T-helper 17 cell (primary cell): ENCODE results near the gene ZNF138. TPM values are rescaled to one million over a fixed set of nuclear protein-coding genes. Genes with fewer than 3 reads are reported as not detected.

Experiments
- ATAC-seq: fragments of 150-1000 bp; cut with Tn5 transposase; 2 replicates; pipeline ENCODE4 v1.10.0; 2021; ENCODE audit warnings: mild to moderate bottlenecking, moderate library complexity
- DNase-seq, 3 donors: peaks; one replicate each; pipeline versions ENCODE4 v3.0.0 to v3.0.0-alpha.2; 2020 to 2021
- H3K9me3 ChIP-seq: one replicate; pipeline ENCODE4 v1.7.0; 2013; ENCODE audit warnings: low read length, mild to moderate bottlenecking; ENCODE audit not compliant: control insufficient read depth, poor library complexity, severe bottlenecking
- H3K27ac Mint-ChIP-seq: one replicate; pipeline ENCODE4 v1.8.0; 2022; ENCODE audit warnings: mild to moderate bottlenecking, moderate library complexity, mixed read lengths
- H3K27me3 Mint-ChIP-seq: one replicate; pipeline ENCODE4 v1.8.0; 2022; ENCODE audit warnings: mixed read lengths
- H3K36me3 Mint-ChIP-seq: one replicate; pipeline ENCODE4 v1.8.0; 2022; ENCODE audit warnings: low read depth, mixed read lengths
- H3K4me1 Mint-ChIP-seq: one replicate; pipeline ENCODE4 v1.8.0; 2022; ENCODE audit warnings: mild to moderate bottlenecking, mixed read lengths
- H3K4me3 Mint-ChIP-seq: one replicate; pipeline ENCODE4 v1.8.0; 2022; ENCODE audit warnings: mild to moderate bottlenecking, moderate library complexity, mixed read lengths
- total RNA-seq, 4 donors: library from RNA in 2 of 4; stranded (reverse) in 2 of 4; gene quantifications; one replicate each; pipeline ENCODE4 v1.2.3 and lab custom pipeline; 2022 to 2026

ZNF138 gene
- total RNA-seq, 2 donors from 2014 or later: 7.4 to 7.6 TPM

GRCh38 chr7:64881461-64882287 lies 87.4 kb downstream of the ZNF138 start:
- Mint-ChIP-seq H3K27ac (no peak overlapping the region), H3K27me3 (peaks cover 81% of the 10 kb centered on the region), H3K4me3 (no peak overlapping the region), H3K4me1 (peaks cover 21% of the 10 kb centered on the region), H3K36me3 (peaks cover 3% of the 10 kb centered on the region)
- ATAC-seq: no peak
- no peak for DNase-seq
- no peaks in the 10 kb centered on the region for H3K9me3 ChIP-seq

DNA sequence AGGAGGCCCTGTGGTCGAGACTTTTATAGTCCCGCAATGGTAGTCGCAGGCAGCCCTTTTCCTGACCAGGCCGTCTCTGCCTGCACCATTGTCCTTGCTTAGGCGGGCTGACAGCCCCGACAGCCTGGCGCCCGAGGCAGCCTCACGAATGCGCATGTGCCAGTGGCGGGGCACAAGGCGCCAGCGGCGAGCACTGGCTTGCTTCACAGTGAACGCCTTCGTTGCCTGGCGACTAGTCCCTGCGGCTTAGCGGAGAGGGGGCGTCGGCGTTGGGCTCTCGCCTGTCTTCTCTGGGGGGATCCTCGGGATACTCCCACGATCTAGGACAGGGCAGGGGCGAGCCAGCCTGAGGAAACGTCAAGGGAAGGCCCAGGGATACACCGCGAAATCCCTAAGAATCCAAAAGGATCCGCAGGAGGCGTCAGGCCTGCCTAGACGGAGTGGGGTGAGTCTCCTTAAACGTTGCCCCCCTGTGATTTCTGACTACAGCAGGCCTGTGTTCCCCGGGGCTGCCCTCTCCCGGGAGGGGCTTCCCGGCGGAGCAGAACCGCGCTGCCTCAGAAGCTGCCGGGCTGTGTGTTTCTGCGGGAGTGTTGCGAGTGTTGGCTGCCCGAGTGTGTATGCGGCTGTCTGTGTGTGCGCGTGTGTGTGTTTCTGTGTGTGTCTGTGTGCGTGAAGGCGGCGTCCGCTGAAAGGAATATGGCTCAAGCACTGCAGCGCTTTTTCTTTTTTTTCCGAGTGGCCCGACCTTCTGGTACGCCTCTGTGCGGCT lies 88.3 kb downstream of the ZNF138 start:
- Mint-ChIP-seq H3K36me3 (peaks cover 3% of the 10 kb centered on the region), H3K4me1 (peaks cover 17% of the 10 kb centered on the region), H3K4me3 (peak overlapping the region; percentile 58), H3K27me3 (peaks cover 79% of the 10 kb centered on the region), H3K27ac (no peak overlapping the region)
- H3K9me3 ChIP-seq: no peaks in the 10 kb centered on the region
- ATAC-seq (peak; percentile 34), DNase-seq (no peak)

Other genes with a start within 250 kb of the ZNF138 start
- 1 to 10 TPM; 8.3 to 9.0 TPM for gene ZNF680, start 231.4 kb upstream of the ZNF138 start, total RNA-seq
- 10 to 100 TPM; 13.0 to 13.5 TPM for gene ZNF107, start 128.3 kb upstream of the ZNF138 start, total RNA-seq
- gene ZNF273, start 108.8 kb downstream of the ZNF138 start, total RNA-seq: 1 to 10 TPM; 5.9 to 6.7 TPM
- 1 to 10 TPM; 1.4 to 4.4 TPM for gene ZNF117, start 196.6 kb downstream of the ZNF138 start, total RNA-seq
- 10 to 100 TPM; 15.2 to 21.8 TPM for gene ERV3-1, start 212.3 kb downstream of the ZNF138 start, total RNA-seq